Common myeloid progenitor, CD34-positive (primary cell): ENCODE data around the gene GM2A.

Source experiments
- CTCF ChIA-PET: fragments of 350-600 bp; sonication (Branson Sonifier 250); formaldehyde crosslinking; loops from one replicate; lab custom pipeline; 2021; ENCODE audit warnings: antibody characterized with exemption; lab: Charles Lee
- POLR2A ChIA-PET: fragments of 350-600 bp; sonication (Branson Sonifier 250); formaldehyde crosslinking; loops from one replicate; lab custom pipeline; 2021; ENCODE audit warnings: antibody characterized with exemption; lab: Charles Lee
- DNase-seq, 3 donors: peaks; one replicate each; pipeline versions ENCODE4 v3.0.0 to v3.0.0-alpha.2; 2013
- H3K27ac ChIP-seq, 2 experiments: 1 replicate in 1 of 2; 2 replicates in 1 of 2; pipeline ENCODE4 v1.7.0; 2013; ENCODE audit warnings: inconsistent platforms in 2 of 2, low read length in 2 of 2, mild to moderate bottlenecking in 2 of 2, low read depth in 1 of 2, moderate library complexity in 1 of 2; ENCODE audit not compliant: severe bottlenecking in 2 of 2, insufficient read depth in 1 of 2, poor library complexity in 1 of 2
- H3K27me3 ChIP-seq, 5 experiments: replicated peaks in 2 of 5; 1 replicate in 3 of 5; 2 replicates in 2 of 5; pipeline versions ENCODE4 v1.6.1 to v1.7.0; 2013; ENCODE audit warnings: low read length in 4 of 5, mild to moderate bottlenecking in 2 of 5, moderate library complexity in 2 of 5, inconsistent platforms in 1 of 5; ENCODE audit not compliant: insufficient read depth in 5 of 5, control insufficient read depth in 4 of 5
- H3K36me3 ChIP-seq, 4 experiments: 1 replicate in 2 of 4; 2 replicates in 2 of 4; pipeline versions ENCODE4 v1.6.1 to v1.7.0; 2013; ENCODE audit warnings: low read length in 3 of 4, control low read depth in 1 of 4, mild to moderate bottlenecking in 1 of 4; ENCODE audit not compliant: control insufficient read depth in 4 of 4, insufficient read depth in 4 of 4
- H3K4me1 ChIP-seq, 4 experiments: 1 replicate in 3 of 4; 2 replicates in 1 of 4; pipeline versions ENCODE4 v1.6.1 to v1.7.1; 2013; ENCODE audit warnings: low read length in 3 of 4, mild to moderate bottlenecking in 3 of 4, control low read depth in 1 of 4, inconsistent platforms in 1 of 4, moderate library complexity in 1 of 4; ENCODE audit not compliant: control insufficient read depth in 4 of 4, insufficient read depth in 4 of 4; ENCODE audit errors: control extremely low read depth in 1 of 4
- H3K4me3 ChIP-seq, 7 experiments: 1 replicate in 4 of 7; 2 replicates in 3 of 7; pipeline versions ENCODE4 v1.5.1 to v1.7.0; 2013; ENCODE audit warnings: mild to moderate bottlenecking in 7 of 7, low read length in 6 of 7, moderate library complexity in 6 of 7, inconsistent platforms in 2 of 7, low read depth in 2 of 7, control low read depth in 1 of 7; ENCODE audit not compliant: insufficient read depth in 4 of 7, control insufficient read depth in 1 of 7; ENCODE audit errors: extremely low read depth in 1 of 7
- H3K9me3 ChIP-seq, 5 experiments: 1 replicate in 4 of 5; 2 replicates in 1 of 5; pipeline versions ENCODE4 v1.6.1 to v1.7.1; 2013; ENCODE audit warnings: low read length in 4 of 5, mild to moderate bottlenecking in 2 of 5, inconsistent platforms in 1 of 5, low read depth in 1 of 5, moderate library complexity in 1 of 5; ENCODE audit not compliant: control insufficient read depth in 4 of 5, insufficient read depth in 2 of 5; ENCODE audit errors: control extremely low read depth in 1 of 5
- WGBS: methylation state at CpG from one replicate; pipeline ENCODE4 v1.1.5; 2013; ENCODE audit not compliant: insufficient coverage; 5-methylcytosine and 5-hydroxymethylcytosine counted together

The GM2A gene

DNA sequence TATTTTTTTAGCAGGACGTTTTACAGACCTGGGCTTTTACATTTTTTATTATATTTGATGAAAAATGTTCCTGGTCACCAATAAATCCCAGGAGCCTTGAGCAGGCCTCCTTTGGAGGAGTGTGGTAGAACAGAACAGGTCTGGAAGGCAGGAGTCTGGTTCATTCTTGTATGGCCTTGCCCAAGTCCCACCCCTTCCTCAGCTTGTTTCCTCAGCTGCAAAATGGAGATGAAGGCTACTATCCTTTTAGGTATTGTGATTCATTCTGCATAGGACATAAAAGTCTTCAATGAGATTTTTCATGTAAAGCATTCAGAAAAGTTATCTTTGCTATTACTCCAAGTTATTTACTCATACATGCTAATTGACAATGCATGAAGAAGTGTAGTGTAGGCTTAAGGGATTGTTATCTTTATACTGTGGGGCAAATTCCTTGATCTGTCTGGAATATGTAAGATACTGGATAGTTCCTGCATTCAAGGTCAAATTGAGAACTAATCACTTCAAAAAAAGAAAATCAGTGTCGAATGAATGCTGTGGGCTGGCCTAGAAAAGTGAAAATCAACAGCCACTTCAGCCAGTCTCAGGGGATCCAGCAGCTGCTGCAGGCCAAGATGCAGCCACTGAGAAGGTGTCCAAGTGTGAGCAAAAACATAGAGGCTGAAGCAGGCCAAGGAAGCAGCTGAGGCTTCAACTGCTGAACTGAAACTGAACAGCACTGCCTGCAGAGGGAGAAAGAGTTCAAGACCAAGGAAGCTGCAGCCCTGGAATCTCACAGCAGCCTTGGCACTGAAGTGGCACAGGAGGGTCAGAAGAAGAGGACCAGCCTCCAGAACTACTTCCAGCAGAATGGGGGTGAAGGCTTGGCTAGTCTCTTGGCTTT is 66.1 kb downstream of the GM2A start:
- Histone ChIP-seq H3K4me1 (no peaks in the 10 kb centered on the region), H3K27ac (no peak overlapping the region), H3K4me3 (no peak overlapping the region), H3K9me3 (no peaks in the 10 kb centered on the region), H3K27me3 (peaks cover 0 to 2% (median 0%) of the 10 kb centered on the region in 5 experiments), H3K36me3 (no peaks in the 10 kb centered on the region)
- ChIA-PET POLR2A (no interaction called here), CTCF (interaction anchor here (1.0 kb wide), 1 partner anchor 333 kb away, joined by 4 read pairs; no protein-coding TSS in a partner anchor)
- DNase-seq = peak; percentile 10 to 20 (median 14)
- 80% methylated on average over 1 of the region's 2 CpGs for WGBS
